AG10803 (cell line): ENCODE measurements around the gene TNRC18.

Source experiments
- DNase-seq: peaks from one replicate; pipeline ENCODE4 v3.0.0; 2010; ENCODE audit warnings: low read depth
- H3K4me3 ChIP-seq: 2 replicates; pipeline ENCODE4 v1.5.1; 2011; ENCODE audit warnings: mild to moderate bottlenecking, low read length, control low read depth
- TF ChIP-seq, protein P1 (sequence below): conservative IDR thresholded peaks from 2 replicates; pipeline ENCODE4 v1.5.1; 2011; ENCODE audit warnings: mild to moderate bottlenecking, low read length, control low read depth, inconsistent platforms

Gene TNRC18

DNA sequence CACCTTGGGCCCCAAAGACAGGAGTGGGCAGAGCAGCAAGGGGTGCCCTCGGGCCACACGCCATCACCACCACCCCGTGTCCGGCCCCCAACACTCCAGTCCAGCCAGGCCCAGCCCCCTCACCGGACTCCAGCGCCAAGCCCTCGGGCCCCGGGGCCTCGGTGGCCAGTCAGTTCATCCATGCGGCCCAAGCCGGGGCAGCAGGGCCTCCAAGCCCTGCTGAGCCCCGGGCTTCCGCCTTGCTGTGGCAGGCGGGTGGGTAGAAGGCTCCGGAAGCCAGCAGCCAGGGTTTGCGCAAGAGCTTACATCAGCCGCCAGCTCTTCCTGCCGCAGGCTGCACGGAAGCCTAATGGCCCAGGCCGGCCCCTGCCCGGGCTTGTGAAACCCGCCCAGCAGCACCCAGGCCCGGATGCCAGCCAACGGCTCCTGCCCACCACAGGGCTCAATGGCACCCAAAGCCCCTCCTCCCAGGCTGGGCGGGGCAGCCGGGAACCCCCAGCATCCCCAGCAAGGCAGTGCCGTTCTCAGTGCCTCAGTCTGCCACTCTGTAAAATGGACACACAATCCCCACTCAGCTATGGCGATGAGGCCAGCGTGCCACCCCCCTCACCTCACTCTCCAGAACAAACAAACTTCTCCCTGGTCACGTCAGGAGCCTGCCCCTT is 26.5 kb downstream of the TNRC18 start:
- DNase-seq, result peak; percentile 98
- TF ChIP-seq, protein P1, sequence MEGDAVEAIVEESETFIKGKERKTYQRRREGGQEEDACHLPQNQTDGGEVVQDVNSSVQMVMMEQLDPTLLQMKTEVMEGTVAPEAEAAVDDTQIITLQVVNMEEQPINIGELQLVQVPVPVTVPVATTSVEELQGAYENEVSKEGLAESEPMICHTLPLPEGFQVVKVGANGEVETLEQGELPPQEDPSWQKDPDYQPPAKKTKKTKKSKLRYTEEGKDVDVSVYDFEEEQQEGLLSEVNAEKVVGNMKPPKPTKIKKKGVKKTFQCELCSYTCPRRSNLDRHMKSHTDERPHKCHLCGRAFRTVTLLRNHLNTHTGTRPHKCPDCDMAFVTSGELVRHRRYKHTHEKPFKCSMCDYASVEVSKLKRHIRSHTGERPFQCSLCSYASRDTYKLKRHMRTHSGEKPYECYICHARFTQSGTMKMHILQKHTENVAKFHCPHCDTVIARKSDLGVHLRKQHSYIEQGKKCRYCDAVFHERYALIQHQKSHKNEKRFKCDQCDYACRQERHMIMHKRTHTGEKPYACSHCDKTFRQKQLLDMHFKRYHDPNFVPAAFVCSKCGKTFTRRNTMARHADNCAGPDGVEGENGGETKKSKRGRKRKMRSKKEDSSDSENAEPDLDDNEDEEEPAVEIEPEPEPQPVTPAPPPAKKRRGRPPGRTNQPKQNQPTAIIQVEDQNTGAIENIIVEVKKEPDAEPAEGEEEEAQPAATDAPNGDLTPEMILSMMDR, result no peak
- H3K4me3 ChIP-seq, result peak overlapping the region; percentile 74

DNA sequence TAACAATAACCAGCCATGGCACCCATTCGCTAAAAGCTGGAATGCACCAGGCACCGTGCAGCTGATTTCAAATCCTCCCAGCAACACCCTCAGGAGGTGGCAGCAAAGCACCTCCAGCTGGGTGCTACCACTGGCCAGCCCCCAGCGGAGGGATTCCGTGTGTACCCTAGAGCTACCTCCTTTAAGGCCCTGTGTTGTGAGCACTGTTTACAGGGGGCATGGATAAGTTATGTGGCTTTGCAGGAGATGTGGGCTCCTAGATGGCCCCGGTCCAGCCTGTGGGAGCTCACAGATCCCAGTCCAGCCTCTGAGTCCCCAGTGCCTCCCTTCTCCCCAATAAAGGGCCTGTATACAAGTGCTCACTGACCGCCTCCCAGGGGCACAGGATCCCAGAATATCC is 27.1 kb downstream of the TNRC18 start:
- TF ChIP-seq, protein P1, result peak; percentile 38
- DNase-seq, result peak; percentile 61
- peak overlapping the region; percentile 74 for H3K4me3 ChIP-seq

DNA sequence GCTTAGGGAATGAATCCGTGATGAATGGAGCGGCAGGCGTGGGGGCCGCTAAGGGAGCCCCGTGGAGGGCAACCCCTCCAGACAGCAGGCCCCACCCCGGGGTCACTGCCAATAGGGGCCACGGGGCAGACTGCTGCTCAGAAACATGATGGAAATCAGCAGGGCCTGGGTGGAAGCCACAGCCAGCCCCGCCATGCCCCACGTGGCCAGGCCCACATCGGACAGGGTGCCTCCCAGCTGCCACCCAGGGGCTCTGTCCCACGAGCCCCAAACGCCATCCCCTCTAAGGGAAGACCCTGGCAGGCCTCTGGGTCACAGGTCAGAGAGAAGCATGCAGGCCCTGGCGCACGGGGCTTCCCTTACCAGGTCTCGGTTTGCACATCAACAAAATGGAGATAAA is 28.4 kb downstream of the TNRC18 start:
- DNase-seq, result no peak
- peak overlapping the region; percentile 15; the same call in 1 of the 2 replicates for H3K4me3 ChIP-seq
- TF ChIP-seq, protein P1, result no peak

DNA sequence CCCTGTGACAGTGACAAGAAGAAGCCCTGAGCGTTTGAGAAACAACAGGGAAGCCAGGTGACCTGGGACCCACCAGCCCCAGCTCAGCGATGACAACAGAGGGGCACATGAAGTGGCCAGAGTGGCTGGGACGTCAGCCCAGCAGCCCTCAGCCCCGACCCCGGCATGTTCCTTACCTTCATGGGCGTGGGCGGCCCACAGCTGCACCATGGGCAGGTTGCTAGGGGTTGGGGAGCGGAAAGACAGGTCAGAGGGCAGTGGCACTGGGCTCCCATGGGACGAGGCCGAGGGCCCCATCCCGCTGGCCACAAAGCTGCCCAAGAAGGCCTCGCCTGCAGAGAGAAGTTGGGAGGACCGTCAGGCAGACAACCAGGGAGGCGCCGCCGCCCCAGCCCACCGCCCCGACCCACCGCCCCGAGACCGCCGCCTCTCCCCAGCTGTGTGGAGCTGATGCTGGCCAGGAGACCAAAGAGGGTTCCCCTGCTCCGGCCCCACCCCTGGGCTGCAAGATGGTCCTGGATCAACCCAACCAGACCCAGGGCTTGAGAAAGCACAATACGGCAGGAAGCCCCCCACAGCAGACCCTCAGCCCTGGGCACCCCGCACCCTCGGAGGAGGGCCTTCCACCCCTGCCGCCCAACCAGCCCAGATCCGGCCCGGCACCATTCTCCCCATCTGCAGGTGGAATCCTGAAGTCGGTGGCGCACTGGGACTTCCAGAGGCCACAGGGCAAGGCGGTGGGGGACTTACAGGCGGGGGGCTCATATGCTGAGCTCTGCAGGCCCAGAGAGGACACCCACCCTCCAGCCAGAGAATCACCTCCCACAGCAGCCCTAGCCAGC is 29.1 kb downstream of the TNRC18 start:
- H3K4me3 ChIP-seq, result no peak overlapping the region
- TF ChIP-seq, protein P1, result no peak
- DNase-seq, result no peak

DNA sequence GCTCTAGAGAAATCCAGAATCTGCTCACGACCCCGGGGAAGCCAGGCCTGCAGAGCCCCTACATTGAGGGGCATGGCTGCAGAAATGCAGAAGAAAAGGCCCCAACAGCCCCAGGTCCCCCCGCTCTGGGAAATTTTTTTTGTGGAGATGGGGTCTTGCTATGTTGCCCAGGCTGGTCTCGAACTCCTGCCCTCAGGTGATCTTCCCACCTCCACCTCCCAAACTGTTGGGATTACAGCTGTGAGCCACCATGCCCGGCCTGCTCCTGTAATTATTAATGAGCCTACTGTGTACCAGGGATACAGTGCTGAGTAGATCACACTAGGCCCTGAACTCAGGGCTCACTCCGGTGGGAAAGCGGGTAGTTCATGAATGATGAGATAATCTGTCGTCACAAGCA is 29.9 kb downstream of the TNRC18 start:
- TF ChIP-seq, protein P1, result no peak

DNA sequence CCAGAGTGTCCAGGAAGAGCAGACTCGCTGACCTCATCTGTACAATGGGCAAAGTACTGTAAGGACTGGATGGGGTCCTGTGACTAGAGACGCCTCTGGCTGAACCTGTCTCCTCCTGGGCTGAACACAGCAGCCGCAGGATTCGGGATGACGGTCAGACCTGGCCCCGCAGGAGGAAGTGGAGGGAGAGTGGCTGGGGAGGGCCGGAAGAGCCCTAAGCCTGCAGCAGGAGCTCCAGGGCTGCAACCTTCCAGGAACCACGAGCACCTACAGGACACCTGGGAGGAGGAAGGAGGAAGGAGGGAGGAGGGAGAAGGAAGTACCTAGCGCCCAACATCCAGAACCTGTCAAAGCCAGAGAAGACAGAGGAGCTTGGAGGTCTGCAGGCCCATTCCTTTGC is 30.3 kb downstream of the TNRC18 start:
- TF ChIP-seq, protein P1, result no peak
- H3K4me3 ChIP-seq, result no peak overlapping the region
- no peak for DNase-seq

More for the DNA sequence above, 29.9 kb downstream of the TNRC18 start:
- no peak for DNase-seq
- no peak overlapping the region for H3K4me3 ChIP-seq

DNA sequence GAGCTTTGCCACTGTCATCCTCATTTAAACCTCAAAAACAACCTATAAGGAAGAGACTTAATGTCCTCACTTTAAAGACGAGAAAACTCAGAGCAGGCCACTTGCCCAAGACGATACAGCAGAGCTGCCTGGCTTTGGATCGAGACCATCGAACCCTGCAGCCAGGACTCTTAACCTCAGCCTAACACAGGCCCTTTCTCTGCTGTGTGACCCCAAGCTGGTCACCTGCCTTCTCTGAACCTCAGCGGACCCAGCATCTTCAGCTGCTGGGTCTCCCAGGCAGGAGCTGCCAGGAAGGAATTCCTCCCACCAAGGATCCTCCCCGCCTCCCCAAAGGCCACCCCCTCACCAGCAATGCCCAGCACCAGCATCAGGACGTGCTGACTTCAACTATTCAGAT is 32.7 kb downstream of the TNRC18 start:
- H3K4me3 ChIP-seq, result no peak overlapping the region
- DNase-seq, result no peak
- TF ChIP-seq, protein P1, result no peak
